ENCODE measurements around the gene CCR5. TPM values are rescaled to one million over a fixed set of nuclear protein-coding genes. Genes with fewer than 3 reads are reported as not detected.
A peak's percentile ranks its signal among the peaks of the same experiment; 100 is the strongest.

The CCR5 gene
- total and polyA plus RNA-seq, 2 of the 8 experiments (the other 6 are each of a cell fraction or from before 2014, with no cell fraction given), result not detected

- no peak overlapping the region for H3K27ac ChIP-seq (ENCODE audit: low read depth, low read length)
- no peak overlapping the region for H2BK15ac ChIP-seq (ENCODE audit: low read length)
- no peak overlapping the region for H3K56ac ChIP-seq (replicated peaks; ENCODE audit: insufficient read length, low read depth, low read length)
- no peak for FAIRE-seq
- H3K4me2 ChIP-seq (ENCODE audit: insufficient read depth in 1 of 2, low read depth in 2 of 2, low read length in 2 of 2), result no peak overlapping the region
- no peak overlapping the region for H2BK20ac ChIP-seq (ENCODE audit: low read length)
- H3K23ac ChIP-seq (ENCODE audit: insufficient read length), result peak overlapping the region; percentile 43
- no peak overlapping the region for H2AFZ ChIP-seq (ENCODE audit: low read length)
- H3K27me3 ChIP-seq (replicated peaks in 1 of 4; ENCODE audit: control insufficient read depth in 3 of 4, extremely low read depth in 1 of 4, insufficient read depth in 3 of 4, low read length in 3 of 4), result no peaks in the 10 kb centered on the region
- 89% methylated on average over 5 of the region's 5 CpGs; no CpG with 5 or more reads in 1 of the 2 experiments for WGBS, 2 experiments (ENCODE audit: extremely low coverage in 1 of 2, insufficient coverage in 1 of 2, insufficient read length in 1 of 2, insufficient replicate concordance in 2 of 2, low coverage in 1 of 2, low lambda C conversion rate in 2 of 2, missing lambda C conversion rate in 1 of 2)
- H4K5ac ChIP-seq (ENCODE audit: insufficient read length, low read depth, low read length), result no peak overlapping the region
- no peak for TF ChIP-seq SIX5 (IDR thresholded peaks at IDR 0.05; ENCODE audit: low read depth, low read length)
- no peak for TF ChIP-seq ASH2L (IDR thresholded peaks at IDR 0.05; ENCODE audit: low read length)
- TF ChIP-seq SUZ12 (IDR thresholded peaks at IDR 0.05; ENCODE audit: low read length), result no peak
- no peak for TF ChIP-seq SP4 (IDR thresholded peaks at IDR 0.05; ENCODE audit: low read length)
- TF ChIP-seq HDAC2 (IDR thresholded peaks at IDR 0.05; ENCODE audit: borderline replicate concordance in 1 of 2, low read depth in 2 of 2, low read length in 2 of 2), result no peak
- no peak for TF ChIP-seq SP1 (IDR thresholded peaks at IDR 0.05; ENCODE audit: low read depth, low read length)
- TF ChIP-seq BRCA1 (IDR thresholded peaks at IDR 0.05; ENCODE audit: low read depth, low read length), result no peak
- no peak for TF ChIP-seq KDM5A (IDR thresholded peaks at IDR 0.05; ENCODE audit: low read length)
- no peak for TF ChIP-seq POLR2A (IDR thresholded peaks at IDR 0.05; ENCODE audit: control extremely low read depth in 1 of 2, low read depth in 2 of 2, low read length in 2 of 2)
- no peak for TF ChIP-seq SP2 (IDR thresholded peaks at IDR 0.05; ENCODE audit: low read length)
- H3K4me1 ChIP-seq (replicated peaks in 1 of 4; ENCODE audit: control insufficient read depth in 3 of 4, insufficient read depth in 4 of 4, low read length in 3 of 4), result 0 out of 7 replicates have a peak, but pooled peaks cover 0 to 2% (median 0%) of the 10 kb centered on the region in 4 experiments
- H2AK5ac ChIP-seq (ENCODE audit: low read depth, low read length), result no peak overlapping the region
- DNase-seq (ENCODE audit: low read depth in 1 of 2, low spot score in 2 of 2), result no peak
- H2BK12ac ChIP-seq (ENCODE audit: low read depth, low read length), result no peak overlapping the region
- no peak overlapping the region for H2BK5ac ChIP-seq (ENCODE audit: low read depth, low read length)
- no peak overlapping the region for H4K8ac ChIP-seq (ENCODE audit: extremely low read depth, insufficient read depth, low read length)
- H4K20me1 ChIP-seq (replicated peaks in 1 of 2; ENCODE audit: control insufficient read depth in 1 of 2, insufficient read depth in 2 of 2, low read length in 2 of 2), result no peaks in the 10 kb centered on the region
- H3K9ac ChIP-seq (replicated peaks in 1 of 4; ENCODE audit: extremely low read depth in 1 of 4, low read depth in 3 of 4, low read length in 3 of 4), result no peak overlapping the region
- H3K79me2 ChIP-seq (ENCODE audit: control insufficient read depth in 1 of 2, insufficient read depth in 2 of 2, low read length in 2 of 2), result no peaks in the 10 kb centered on the region
- H3K79me1 ChIP-seq (ENCODE audit: low read depth, low read length), result no peaks in the 10 kb centered on the region
- no peak overlapping the region for H4K91ac ChIP-seq (replicated peaks; ENCODE audit: insufficient read length, low read length)
- H3K23me2 ChIP-seq (ENCODE audit: low read depth, low read length), result no peaks in the 10 kb centered on the region
- H3K9me3 ChIP-seq (ENCODE audit: insufficient read depth in 2 of 2, low read depth in 1 of 2, low read length in 1 of 2), result no peaks in the 10 kb centered on the region
- H2BK120ac ChIP-seq (replicated peaks; ENCODE audit: low read depth, low read length), result no peak overlapping the region
- no peak overlapping the region for H3K4me3 ChIP-seq (ENCODE audit: extremely low read depth in 1 of 4, insufficient read depth in 2 of 4, low read depth in 3 of 4, low read length in 4 of 4)
- ChIA-PET CTCF (ENCODE audit: partially characterized antibody) (interaction anchor here (1.2 to 3.8 kb wide), 3 partner anchors 10 to 186 kb away, joined by 3 to 16 read pairs (median 8); no protein-coding TSS in a partner anchor), POLR2A (ENCODE audit: partially characterized antibody) (no interaction called here)
- H3K18ac ChIP-seq (ENCODE audit: extremely low read depth, low read length), result no peak overlapping the region
- H3K14ac ChIP-seq (ENCODE audit: insufficient read length), result no peak overlapping the region
- no peak overlapping the region for H3K4ac ChIP-seq (replicated peaks; ENCODE audit: insufficient read length, low read depth, low read length)
- no peaks in the 10 kb centered on the region for H3K36me3 ChIP-seq (ENCODE audit: control insufficient read depth in 2 of 4, insufficient read depth in 4 of 4, low read length in 3 of 4)
Measured at GRCh38 chr3:46400846-46401245, 30.1 kb downstream of the CCR5 start.
